Immature natural killer cell (primary cell): ENCODE results near the gene TAPBPL. TPM values are rescaled to one million over a fixed set of nuclear protein-coding genes. Genes with fewer than 3 reads are reported as not detected.
"Not testable (repeated sequence)": the region's sequence is repeated elsewhere in the genome, so short reads cannot be mapped to it uniquely, and the experiment has no call there.

ENCODE experiments used
- DNase-seq, 3 donors: peaks; one replicate each; pipeline ENCODE4 v3.0.0; 2022; ENCODE audit warnings: mixed read lengths in 1 of 3
- H3K27ac Mint-ChIP-seq, 6 donors: one replicate each; pipeline ENCODE4 v1.8.0; 2020; ENCODE audit warnings: mixed read lengths in 6 of 6, mild to moderate bottlenecking in 5 of 6, inconsistent platforms in 4 of 6, moderate library complexity in 3 of 6
- H3K27me3 Mint-ChIP-seq, 3 donors: one replicate each; pipeline ENCODE4 v1.8.0; 2020 to 2021; ENCODE audit warnings: low read depth in 3 of 3, mild to moderate bottlenecking in 3 of 3, mixed read lengths in 3 of 3, moderate library complexity in 3 of 3, inconsistent platforms in 1 of 3
- H3K36me3 Mint-ChIP-seq, 3 donors: one replicate each; pipeline ENCODE4 v1.8.0; 2020; ENCODE audit warnings: mixed read lengths in 3 of 3, inconsistent platforms in 2 of 3, mild to moderate bottlenecking in 2 of 3
- H3K4me1 Mint-ChIP-seq, 2 donors: one replicate each; pipeline ENCODE4 v1.8.0; 2020; ENCODE audit warnings: inconsistent platforms in 2 of 2, mild to moderate bottlenecking in 2 of 2, mixed read lengths in 2 of 2, moderate library complexity in 1 of 2
- H3K4me3 Mint-ChIP-seq, 5 donors: one replicate each; pipeline ENCODE4 v1.8.0; 2020; ENCODE audit warnings: mild to moderate bottlenecking in 5 of 5, mixed read lengths in 5 of 5, inconsistent platforms in 3 of 5, moderate library complexity in 3 of 5
- H3K9me3 Mint-ChIP-seq, 6 donors: one replicate each; pipeline ENCODE4 v1.8.0; 2020; ENCODE audit warnings: mild to moderate bottlenecking in 6 of 6, mixed read lengths in 6 of 6, inconsistent platforms in 4 of 6, moderate library complexity in 3 of 6
- polyA plus RNA-seq, 3 donors: library from polyadenylated mRNA; unstranded; fragments of 300-500 nt; fragmentation: Illumina TruSeq; gene quantifications; one replicate each; pipeline ENCODE4 v1.2.3, GENCODE V29; 2021

TAPBPL gene
- polyA plus RNA-seq, 3 donors from 2014 or later, result 205 to 276 (median 259) TPM

DNA sequence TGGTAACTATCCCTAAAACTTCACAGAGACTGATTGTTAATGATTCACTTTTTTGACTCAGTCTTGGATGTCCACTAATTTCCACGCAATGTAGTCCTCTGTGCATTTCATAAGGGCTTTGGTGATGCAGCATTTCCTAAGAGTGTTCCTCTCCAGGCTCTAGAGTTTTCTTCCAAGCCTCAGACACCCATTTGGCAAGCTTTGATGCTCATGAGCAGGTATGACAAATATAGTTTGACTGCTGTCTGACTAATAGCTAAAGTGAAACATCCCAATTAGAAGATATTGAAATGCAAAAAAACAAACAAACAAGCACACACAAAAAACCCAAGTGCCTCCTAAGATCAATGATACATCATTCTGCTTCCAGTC lies 20.1 kb downstream of the TAPBPL start:
- H3K9me3 Mint-ChIP-seq, result no peaks in the 10 kb centered on the region
- H3K4me1 Mint-ChIP-seq, result peaks cover 33 to 39% of the 10 kb centered on the region in 2 donors
- peak overlapping the region in 4 of 5 donors; percentile 11 to 93 (median 26) for H3K4me3 Mint-ChIP-seq
- H3K27ac Mint-ChIP-seq, result peak overlapping the region in 4 of 6 donors; percentile 0 to 93 (median 4)
- no peak for DNase-seq
- H3K36me3 Mint-ChIP-seq, result peaks cover 0 to 4% (median 0%) of the 10 kb centered on the region in 3 donors
- H3K27me3 Mint-ChIP-seq, result peaks cover 2 to 14% (median 9%) of the 10 kb centered on the region in 3 donors

DNA sequence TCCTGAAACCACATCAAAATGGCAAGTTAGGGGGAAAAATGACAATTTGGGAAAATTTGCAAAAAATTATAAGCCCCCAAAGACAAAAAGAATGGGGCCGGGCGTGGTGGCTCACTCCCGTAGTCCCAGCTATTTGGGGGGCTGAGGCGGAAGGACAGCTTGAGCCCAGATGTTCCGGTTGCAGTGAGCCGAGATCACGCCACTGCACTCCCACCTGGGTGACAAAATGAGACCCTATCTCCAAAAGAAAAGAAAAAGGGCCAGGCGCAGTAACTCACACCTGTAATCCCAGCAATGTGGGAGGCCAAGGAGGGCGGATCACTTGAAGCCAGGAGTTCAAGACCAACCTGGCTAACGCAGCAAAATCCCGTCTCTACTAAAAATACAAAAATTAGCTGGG lies 20.6 kb downstream of the TAPBPL start:
- peaks cover 29 to 34% of the 10 kb centered on the region in 2 donors for H3K4me1 Mint-ChIP-seq
- peak overlapping the region in 3 of 5 donors; percentile 11 to 93 (median 33) for H3K4me3 Mint-ChIP-seq
- peaks cover 2 to 14% (median 9%) of the 10 kb centered on the region in 3 donors for H3K27me3 Mint-ChIP-seq
- no peak for DNase-seq
- no peaks in the 10 kb centered on the region for H3K36me3 Mint-ChIP-seq
- no peak overlapping the region for H3K27ac Mint-ChIP-seq
- no peaks in the 10 kb centered on the region for H3K9me3 Mint-ChIP-seq

DNA sequence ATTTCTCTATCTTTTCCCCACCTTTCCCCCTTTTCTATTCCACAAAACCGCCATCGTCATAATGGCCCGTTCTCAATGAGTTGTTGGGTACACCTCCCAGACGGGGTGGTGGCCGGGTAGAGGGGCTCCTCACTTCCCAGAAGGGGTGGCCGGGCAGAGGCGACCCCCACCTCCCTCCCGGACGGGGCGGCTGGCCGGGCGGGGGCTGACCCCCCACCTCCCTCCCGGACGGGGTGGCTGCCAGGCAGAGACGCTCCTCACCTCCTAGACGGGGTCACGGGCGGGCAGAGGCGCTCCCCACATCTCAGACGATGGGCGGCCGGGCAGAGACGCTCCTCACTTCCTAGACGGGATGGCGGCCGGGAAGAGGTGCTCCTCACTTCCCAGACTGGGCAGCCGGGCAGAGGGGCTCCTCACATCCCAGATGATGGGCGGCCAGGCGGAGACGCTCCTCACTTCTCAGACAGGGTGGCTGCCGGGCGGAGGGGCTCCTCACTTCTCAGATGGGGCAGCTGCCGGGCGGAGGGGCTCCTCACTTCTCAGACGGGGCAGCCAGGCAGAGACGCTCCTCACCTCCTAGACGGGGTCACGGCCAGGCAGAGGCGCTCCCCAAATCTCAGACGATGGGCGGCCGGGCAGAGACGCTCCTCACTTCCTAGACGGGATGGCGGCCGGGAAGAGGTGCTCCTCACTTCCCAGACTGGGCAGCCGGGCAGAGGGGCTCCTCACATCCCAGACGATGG lies 23.6 kb downstream of the TAPBPL start:
- H3K27ac Mint-ChIP-seq, H3K36me3 Mint-ChIP-seq, H3K4me3 Mint-ChIP-seq, H3K4me1 Mint-ChIP-seq, H3K9me3 Mint-ChIP-seq, DNase-seq: not testable (repeated sequence)
- H3K27me3 Mint-ChIP-seq, result peaks cover 5 to 10% (median 6%) of the 10 kb centered on the region in 3 donors

DNA sequence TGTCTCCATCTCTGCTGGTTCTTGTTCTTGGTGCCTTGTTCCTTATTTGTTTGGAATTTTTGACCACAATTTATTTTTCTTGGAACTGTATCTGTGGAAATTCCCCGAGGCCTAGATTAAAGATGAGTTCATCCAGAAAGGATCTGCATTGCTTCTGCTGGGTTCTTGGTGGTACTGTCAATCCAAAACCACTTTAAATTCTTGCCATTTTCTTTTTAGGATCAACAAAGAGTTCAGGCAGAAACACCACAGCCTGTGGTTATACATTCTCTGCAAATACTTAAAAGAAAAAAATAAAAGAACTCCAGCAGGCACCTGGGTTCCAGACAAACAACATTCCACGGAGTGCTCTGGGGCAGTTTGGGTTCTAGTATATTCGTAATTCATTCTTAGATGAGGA lies 24.6 kb downstream of the TAPBPL start:
- H3K36me3 Mint-ChIP-seq, result no peaks in the 10 kb centered on the region
- H3K4me3 Mint-ChIP-seq, result no peak overlapping the region
- H3K27me3 Mint-ChIP-seq, result peaks cover 3 to 4% (median 3%) of the 10 kb centered on the region in 3 donors
- no peak for DNase-seq
- H3K9me3 Mint-ChIP-seq, result no peaks in the 10 kb centered on the region
- H3K4me1 Mint-ChIP-seq, result peaks cover 0 to under 1% of the 10 kb centered on the region in 2 donors
- no peak overlapping the region for H3K27ac Mint-ChIP-seq

DNA sequence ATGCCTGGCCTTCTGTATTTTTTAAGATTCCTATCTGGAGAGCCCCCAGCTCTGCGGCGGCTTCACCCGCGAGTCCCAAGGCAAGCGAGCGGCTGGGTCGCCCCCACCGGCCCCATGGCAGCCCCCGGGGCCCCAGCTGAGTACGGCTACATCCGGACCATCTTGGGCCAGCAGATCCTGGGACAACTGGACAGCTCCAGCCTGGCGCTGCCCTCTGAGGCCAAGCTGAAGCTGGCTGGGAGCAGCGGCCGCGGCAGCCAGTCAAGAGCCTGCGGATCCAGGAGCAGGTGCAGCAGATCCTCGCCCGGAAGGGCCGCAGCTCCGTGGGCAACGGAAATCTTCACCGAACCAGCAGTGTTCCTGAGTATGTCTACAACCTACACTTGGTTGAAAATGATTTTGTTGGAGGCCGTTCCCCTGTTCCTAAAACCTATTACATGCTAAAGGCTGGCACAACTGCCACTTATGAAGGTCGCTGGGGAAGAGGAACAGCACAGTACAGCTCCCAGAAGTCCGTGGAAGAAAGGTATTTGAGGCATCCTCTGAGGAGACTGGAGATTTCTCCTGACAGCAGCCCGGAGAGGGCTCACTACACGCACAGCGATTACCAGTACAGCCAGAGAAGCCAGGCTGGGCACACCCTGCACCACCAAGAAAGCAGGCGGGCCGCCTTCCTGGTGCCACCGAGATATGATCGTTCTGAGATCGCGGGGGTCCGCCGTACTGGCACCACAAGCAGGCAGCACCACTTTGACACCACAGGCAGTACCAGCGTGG lies 25.9 kb downstream of the TAPBPL start:
- DNase-seq, H3K36me3 Mint-ChIP-seq, H3K9me3 Mint-ChIP-seq, H3K4me1 Mint-ChIP-seq, H3K27ac Mint-ChIP-seq, H3K4me3 Mint-ChIP-seq, H3K27me3 Mint-ChIP-seq: not testable (repeated sequence)

DNA sequence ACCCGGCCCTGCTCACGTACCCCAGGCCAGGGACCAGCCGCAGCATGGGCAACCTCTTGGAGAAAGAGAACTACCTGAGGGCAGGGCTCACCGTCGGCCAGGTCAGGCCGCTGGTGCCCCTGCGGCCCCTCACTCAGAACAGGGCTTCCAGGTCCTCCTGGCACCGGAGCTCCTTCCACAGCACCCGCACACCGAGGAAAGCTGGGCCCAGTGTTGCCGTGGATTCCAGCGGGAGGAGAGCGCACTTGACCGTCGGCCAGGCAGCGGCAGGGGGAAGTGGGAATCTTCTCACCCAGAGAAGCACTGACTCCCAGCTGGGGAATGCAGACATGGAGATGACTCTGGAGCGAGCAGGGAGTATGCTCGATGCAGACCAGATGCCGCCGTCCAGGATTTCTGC lies 26.6 kb downstream of the TAPBPL start:
- Mint-ChIP-seq H3K4me1 (no peaks in the 10 kb centered on the region), H3K4me3 (no peak overlapping the region), H3K9me3 (no peaks in the 10 kb centered on the region), H3K27ac (no peak overlapping the region), H3K27me3 (peaks cover 3 to 4% (median 4%) of the 10 kb centered on the region in 3 donors), H3K36me3 (no peaks in the 10 kb centered on the region)
- no peak for DNase-seq

DNA sequence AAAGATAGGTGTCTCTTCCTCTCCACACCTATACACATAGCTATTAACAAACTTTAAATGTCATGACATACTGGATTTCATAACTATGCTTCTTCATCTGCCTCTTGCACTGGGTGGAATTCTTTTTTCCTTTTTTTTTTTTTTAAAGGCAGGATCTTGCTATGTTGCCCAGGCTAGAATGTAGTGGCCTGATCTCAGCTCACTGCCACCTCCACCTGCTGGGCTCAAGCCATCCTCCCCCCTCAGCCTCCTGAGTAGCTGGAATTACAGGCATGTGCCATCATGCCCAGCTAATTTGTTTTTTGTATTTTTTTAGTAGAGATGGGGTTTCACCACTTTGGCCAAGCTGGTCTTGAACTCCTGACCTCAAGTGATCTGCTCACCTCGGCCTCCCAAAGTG lies 36.4 kb downstream of the TAPBPL start:
- H3K4me1 Mint-ChIP-seq, result peaks cover 12 to 16% of the 10 kb centered on the region in 2 donors
- H3K4me3 Mint-ChIP-seq, result no peak overlapping the region
- H3K9me3 Mint-ChIP-seq, result no peaks in the 10 kb centered on the region
- no peak overlapping the region for H3K27ac Mint-ChIP-seq
- DNase-seq, result no peak
- H3K36me3 Mint-ChIP-seq, result peaks cover 0 to 4% (median 4%) of the 10 kb centered on the region in 3 donors
- peaks cover 5 to 15% (median 6%) of the 10 kb centered on the region in 3 donors for H3K27me3 Mint-ChIP-seq

DNA sequence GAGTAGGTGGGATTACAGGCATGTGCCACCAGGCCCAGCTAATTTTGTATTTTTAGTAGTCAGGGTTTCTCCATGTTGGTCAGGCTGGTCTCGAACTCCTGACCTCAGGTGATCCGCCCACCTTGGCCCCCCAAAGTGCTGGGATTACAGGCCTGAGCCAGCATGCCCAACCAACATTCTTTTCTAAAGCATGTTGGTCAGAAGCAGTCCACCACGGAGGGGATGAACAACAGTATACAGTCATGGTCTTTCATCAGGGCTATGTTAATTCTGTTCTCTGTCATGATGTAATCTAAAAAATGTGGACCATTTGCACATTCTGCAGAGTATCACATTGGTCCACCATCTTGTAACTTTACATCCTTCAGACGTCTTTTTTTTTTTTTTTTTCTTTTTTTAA lies 37.6 kb downstream of the TAPBPL start:
- Mint-ChIP-seq H3K9me3 (no peaks in the 10 kb centered on the region), H3K27ac (no peak overlapping the region), H3K4me1 (peaks cover 15 to 22% of the 10 kb centered on the region in 2 donors), H3K4me3 (no peak overlapping the region), H3K27me3 (peaks cover 9 to 24% (median 11%) of the 10 kb centered on the region in 3 donors), H3K36me3 (peaks cover 0 to 4% (median 4%) of the 10 kb centered on the region in 3 donors)
- no peak for DNase-seq

DNA sequence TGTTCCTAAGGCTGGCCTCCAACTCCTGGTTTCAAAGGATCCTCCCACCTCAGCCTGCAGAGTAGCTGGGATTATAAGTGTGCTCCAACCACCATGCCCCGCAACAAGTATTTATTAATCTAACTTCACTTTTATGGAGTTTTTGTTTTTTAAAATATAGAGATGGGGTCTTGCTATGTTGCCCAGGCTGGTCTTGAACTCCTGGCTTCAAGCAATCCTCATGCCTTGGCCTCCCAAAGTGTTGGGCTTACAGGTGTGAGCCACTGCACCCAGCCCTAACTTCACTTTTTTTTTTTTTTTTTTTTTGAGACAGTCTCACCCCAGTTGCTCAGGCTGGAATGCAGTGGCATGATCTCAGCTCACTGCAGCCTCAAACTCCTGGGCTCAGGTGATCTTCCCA lies 38.8 kb downstream of the TAPBPL start:
- H3K36me3 Mint-ChIP-seq, DNase-seq, H3K27ac Mint-ChIP-seq, H3K4me3 Mint-ChIP-seq, H3K9me3 Mint-ChIP-seq: not testable (repeated sequence)
- H3K4me1 Mint-ChIP-seq, result peaks cover 27 to 34% of the 10 kb centered on the region in 2 donors
- H3K27me3 Mint-ChIP-seq, result peaks cover 9 to 24% (median 10%) of the 10 kb centered on the region in 3 donors

DNA sequence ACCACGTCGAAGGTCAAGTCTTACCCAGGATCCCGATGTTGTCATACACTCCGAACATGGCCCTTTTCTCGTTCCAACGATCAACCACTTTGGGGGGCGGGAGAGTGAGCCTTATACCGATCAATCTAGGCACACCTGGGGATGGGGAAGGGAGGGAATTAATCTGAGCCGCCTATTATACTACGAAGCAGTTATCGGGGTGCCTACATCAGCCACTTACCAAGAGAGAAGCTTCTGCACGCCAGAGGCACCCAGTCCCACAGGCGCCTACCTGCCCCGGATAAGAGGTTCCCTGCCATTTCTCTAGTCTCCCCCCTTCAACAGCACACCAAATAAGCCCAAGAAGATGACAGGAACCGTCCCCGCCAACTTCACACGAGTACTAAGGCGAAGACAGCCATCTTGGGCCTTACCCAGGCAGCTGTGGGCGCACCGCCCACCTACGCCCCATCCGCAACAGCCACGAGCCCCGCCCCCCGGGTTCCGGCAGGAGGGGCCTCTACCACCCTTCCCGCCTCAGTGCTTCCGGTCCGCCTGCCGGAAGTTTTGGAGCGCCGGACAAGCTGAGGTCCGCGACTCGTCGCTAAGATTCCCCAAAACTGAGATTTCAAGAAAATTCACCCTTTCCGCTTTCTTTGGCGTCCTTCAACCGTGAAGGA lies 41.1 kb downstream of the TAPBPL start, which contains the start of gene MRPL51:
TSS of gene MRPL51 (minus strand) at position 425 of the 659 bp plus-strand sequence. CDS start at position 299, 126 bp downstream.
- H3K4me1 Mint-ChIP-seq, result peaks cover 32 to 45% of the 10 kb centered on the region in 2 donors
- DNase-seq, result peak; percentile 93 to 96 (median 96)
- H3K9me3 Mint-ChIP-seq, result no peaks in the 10 kb centered on the region
- peaks cover 0 to 8% (median 4%) of the 10 kb centered on the region in 3 donors for H3K36me3 Mint-ChIP-seq
- H3K27ac Mint-ChIP-seq, result peak within 1 kb of the TSS; percentile 95 to 99 (median 97)
- H3K27me3 Mint-ChIP-seq, result peaks cover 9 to 22% (median 10%) of the 10 kb centered on the region in 3 donors
- peak within 1 kb of the TSS; percentile 92 to 98 (median 96) for H3K4me3 Mint-ChIP-seq

DNA sequence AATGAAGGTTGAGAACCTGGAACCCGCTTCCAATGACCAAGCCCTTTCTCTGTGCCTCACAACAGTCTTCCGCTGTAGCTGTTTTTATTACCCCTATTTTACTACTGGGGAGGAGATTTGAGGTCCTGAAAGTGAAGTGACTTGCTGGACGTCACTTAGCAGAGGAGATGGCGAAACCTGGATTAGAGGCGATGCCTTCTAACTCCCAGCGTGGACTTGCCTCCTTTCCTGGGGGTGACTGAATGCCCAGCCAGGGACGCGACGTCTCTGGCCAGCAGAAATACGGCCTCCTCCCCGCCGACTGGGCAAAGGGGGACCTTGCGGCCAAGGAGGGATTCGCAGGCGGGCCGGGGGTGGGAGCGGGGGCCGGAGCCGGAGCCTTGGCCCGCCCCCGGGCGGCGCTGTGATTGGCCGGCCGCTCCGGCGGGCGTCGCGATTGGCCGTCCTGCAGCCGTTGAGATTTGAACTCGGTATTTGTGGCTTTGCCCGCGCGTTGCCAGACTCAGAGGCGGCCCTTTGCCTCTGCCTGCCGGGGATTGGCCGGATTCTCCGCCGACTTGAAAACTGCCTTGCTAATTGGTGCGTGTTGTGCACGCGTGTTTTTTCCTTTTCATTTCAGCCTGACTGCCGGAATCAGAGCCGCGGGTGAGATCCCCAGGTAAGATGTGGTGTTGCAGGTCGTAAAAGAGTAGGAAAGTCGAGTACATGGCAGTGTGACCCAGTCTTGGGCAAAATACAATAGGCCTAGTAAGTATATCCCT lies 41.8 kb downstream of the TAPBPL start, which contains the start of gene NCAPD2:
TSS of gene NCAPD2 (plus strand) at position 606 of the 761 bp plus-strand sequence. CDS start 997 bp downstream, outside the sequence.
- H3K27ac Mint-ChIP-seq, result peak within 1 kb of the TSS; percentile 95 to 99 (median 97)
- peak; percentile 94 to 95 (median 94) for DNase-seq
- peaks cover 33 to 45% of the 10 kb centered on the region in 2 donors for H3K4me1 Mint-ChIP-seq
- peaks cover 0 to 8% (median 4%) of the 10 kb centered on the region in 3 donors for H3K36me3 Mint-ChIP-seq
- H3K27me3 Mint-ChIP-seq, result peaks cover 9 to 22% (median 10%) of the 10 kb centered on the region in 3 donors
- H3K4me3 Mint-ChIP-seq, result peak within 1 kb of the TSS; percentile 92 to 98 (median 96)
- H3K9me3 Mint-ChIP-seq, result no peaks in the 10 kb centered on the region

DNA sequence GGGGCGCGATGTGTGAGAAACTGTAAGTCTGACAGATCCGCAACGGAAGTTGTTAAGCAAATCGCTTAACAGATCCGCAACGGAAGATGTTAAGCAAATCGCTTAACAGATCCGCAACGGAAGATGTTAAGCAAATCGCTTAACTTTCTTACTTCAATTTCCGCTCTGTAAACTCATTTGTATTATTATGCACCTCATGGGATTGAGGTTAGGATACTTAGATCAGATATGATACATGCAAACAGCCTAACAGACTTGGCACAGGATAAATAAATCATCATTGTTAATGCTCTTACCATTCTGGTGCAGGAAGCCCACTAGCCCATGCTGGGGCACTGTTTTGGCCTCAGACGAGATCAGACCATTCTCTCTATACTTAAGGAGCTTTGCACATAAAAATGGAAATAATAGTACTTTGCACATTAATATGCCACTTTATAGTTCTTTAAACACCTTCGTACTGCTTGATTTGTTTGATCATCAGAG lies 42.5 kb downstream of the TAPBPL start:
- no peak for DNase-seq
- Mint-ChIP-seq H3K4me1 (peaks cover 33 to 45% of the 10 kb centered on the region in 2 donors), H3K4me3 (peak overlapping the region; percentile 92 to 98 (median 96)), H3K9me3 (no peaks in the 10 kb centered on the region), H3K27ac (peak overlapping the region; percentile 93 to 99 (median 96)), H3K36me3 (peaks cover 0 to 11% (median 4%) of the 10 kb centered on the region in 3 donors), H3K27me3 (peaks cover 9 to 22% (median 10%) of the 10 kb centered on the region in 3 donors)
